ENCODE results near the gene TRPV6.

TRPV6 gene

DNA sequence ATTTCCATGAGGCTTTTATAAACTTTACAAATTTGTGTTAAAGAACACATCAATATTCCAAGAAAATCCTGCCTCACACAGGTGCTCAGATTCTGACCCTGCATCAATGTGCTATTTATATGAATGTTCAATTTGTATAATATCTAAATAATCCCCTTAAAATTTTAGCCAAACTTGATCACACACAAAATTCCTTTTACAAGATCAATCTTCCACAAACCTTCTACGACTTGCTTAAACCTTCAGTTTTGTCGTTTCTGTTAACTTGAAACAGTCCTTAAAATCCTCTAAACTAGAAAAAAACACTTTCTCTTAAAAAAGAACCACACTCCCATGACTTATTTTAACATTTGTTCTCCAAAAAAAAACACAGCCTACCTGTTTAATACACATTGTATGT, 20.2 kb upstream of the TRPV6 start:
- Histone ChIP-seq H3K27ac (replicated peaks) (no peak overlapping the region), H3K4me3 (replicated peaks; ENCODE audit: insufficient read depth, low read length) (no peak overlapping the region), H3K27me3 (ENCODE audit: insufficient read depth, poor library complexity, severe bottlenecking) (no peaks in the 10 kb centered on the region)
- DNase-seq (ENCODE audit: low read depth in 1 of 2, low spot score in 1 of 2), result no peak
- TF ChIP-seq POLR2AphosphoS5 (IDR thresholded peaks at IDR 0.05; ENCODE audit: low read depth) (no peak), GABPA (IDR thresholded peaks at IDR 0.05; ENCODE audit: low read depth) (no peak), SPI1 (IDR thresholded peaks at IDR 0.05; ENCODE audit: borderline replicate concordance, low read depth) (no peak)
- TF ChIP-seq, protein P1, sequence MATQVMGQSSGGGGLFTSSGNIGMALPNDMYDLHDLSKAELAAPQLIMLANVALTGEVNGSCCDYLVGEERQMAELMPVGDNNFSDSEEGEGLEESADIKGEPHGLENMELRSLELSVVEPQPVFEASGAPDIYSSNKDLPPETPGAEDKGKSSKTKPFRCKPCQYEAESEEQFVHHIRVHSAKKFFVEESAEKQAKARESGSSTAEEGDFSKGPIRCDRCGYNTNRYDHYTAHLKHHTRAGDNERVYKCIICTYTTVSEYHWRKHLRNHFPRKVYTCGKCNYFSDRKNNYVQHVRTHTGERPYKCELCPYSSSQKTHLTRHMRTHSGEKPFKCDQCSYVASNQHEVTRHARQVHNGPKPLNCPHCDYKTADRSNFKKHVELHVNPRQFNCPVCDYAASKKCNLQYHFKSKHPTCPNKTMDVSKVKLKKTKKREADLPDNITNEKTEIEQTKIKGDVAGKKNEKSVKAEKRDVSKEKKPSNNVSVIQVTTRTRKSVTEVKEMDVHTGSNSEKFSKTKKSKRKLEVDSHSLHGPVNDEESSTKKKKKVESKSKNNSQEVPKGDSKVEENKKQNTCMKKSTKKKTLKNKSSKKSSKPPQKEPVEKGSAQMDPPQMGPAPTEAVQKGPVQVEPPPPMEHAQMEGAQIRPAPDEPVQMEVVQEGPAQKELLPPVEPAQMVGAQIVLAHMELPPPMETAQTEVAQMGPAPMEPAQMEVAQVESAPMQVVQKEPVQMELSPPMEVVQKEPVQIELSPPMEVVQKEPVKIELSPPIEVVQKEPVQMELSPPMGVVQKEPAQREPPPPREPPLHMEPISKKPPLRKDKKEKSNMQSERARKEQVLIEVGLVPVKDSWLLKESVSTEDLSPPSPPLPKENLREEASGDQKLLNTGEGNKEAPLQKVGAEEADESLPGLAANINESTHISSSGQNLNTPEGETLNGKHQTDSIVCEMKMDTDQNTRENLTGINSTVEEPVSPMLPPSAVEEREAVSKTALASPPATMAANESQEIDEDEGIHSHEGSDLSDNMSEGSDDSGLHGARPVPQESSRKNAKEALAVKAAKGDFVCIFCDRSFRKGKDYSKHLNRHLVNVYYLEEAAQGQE (IDR thresholded peaks at IDR 0.05; ENCODE audit: insufficient replicate concordance, low read depth), result no peak
- TF ChIP-seq, protein P2, sequence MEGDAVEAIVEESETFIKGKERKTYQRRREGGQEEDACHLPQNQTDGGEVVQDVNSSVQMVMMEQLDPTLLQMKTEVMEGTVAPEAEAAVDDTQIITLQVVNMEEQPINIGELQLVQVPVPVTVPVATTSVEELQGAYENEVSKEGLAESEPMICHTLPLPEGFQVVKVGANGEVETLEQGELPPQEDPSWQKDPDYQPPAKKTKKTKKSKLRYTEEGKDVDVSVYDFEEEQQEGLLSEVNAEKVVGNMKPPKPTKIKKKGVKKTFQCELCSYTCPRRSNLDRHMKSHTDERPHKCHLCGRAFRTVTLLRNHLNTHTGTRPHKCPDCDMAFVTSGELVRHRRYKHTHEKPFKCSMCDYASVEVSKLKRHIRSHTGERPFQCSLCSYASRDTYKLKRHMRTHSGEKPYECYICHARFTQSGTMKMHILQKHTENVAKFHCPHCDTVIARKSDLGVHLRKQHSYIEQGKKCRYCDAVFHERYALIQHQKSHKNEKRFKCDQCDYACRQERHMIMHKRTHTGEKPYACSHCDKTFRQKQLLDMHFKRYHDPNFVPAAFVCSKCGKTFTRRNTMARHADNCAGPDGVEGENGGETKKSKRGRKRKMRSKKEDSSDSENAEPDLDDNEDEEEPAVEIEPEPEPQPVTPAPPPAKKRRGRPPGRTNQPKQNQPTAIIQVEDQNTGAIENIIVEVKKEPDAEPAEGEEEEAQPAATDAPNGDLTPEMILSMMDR (IDR thresholded peaks at IDR 0.05; ENCODE audit: insufficient read depth, low read length), result no peak

- H3K27ac ChIP-seq (replicated peaks), result no peak overlapping the region
Measured at GRCh38 chr7:142904128-142904527, 18.6 kb upstream of the TRPV6 start.

GRCh38 chr7:142901426-142902259, 16.1 kb upstream of the TRPV6 start:
- H3K27me3 ChIP-seq (ENCODE audit: insufficient read depth, poor library complexity, severe bottlenecking), result no peaks in the 10 kb centered on the region
- no peak for DNase-seq (ENCODE audit: low read depth in 1 of 2, low spot score in 1 of 2)
- H3K27ac ChIP-seq (replicated peaks), result no peak overlapping the region
- TF ChIP-seq, protein P1 (IDR thresholded peaks at IDR 0.05; ENCODE audit: insufficient replicate concordance, low read depth), result no peak
- TF ChIP-seq GABPA (IDR thresholded peaks at IDR 0.05; ENCODE audit: low read depth) (no peak), SPI1 (IDR thresholded peaks at IDR 0.05; ENCODE audit: borderline replicate concordance, low read depth) (no peak), POLR2AphosphoS5 (IDR thresholded peaks at IDR 0.05; ENCODE audit: low read depth) (no peak)
- TF ChIP-seq, protein P2 (IDR thresholded peaks at IDR 0.05; ENCODE audit: insufficient read depth, low read length), result no peak
- H3K4me3 ChIP-seq (replicated peaks; ENCODE audit: insufficient read depth, low read length), result no peak overlapping the region

More at GRCh38 chr7:142904128-142904527, 18.6 kb upstream of the TRPV6 start:
- no peak for DNase-seq (ENCODE audit: low read depth in 1 of 2, low spot score in 1 of 2)
- H3K4me3 ChIP-seq (replicated peaks; ENCODE audit: insufficient read depth, low read length), result no peak overlapping the region
- no peaks in the 10 kb centered on the region for H3K27me3 ChIP-seq (ENCODE audit: insufficient read depth, poor library complexity, severe bottlenecking)
- TF ChIP-seq, protein P1 (IDR thresholded peaks at IDR 0.05; ENCODE audit: insufficient replicate concordance, low read depth), result no peak
- TF ChIP-seq POLR2AphosphoS5 (IDR thresholded peaks at IDR 0.05; ENCODE audit: low read depth), result no peak
- TF ChIP-seq GABPA (IDR thresholded peaks at IDR 0.05; ENCODE audit: low read depth), result no peak
- TF ChIP-seq, protein P2 (IDR thresholded peaks at IDR 0.05; ENCODE audit: insufficient read depth, low read length), result no peak
- no peak for TF ChIP-seq SPI1 (IDR thresholded peaks at IDR 0.05; ENCODE audit: borderline replicate concordance, low read depth)

All from HL-60 (cell line).